ENCODE data around the gene PIK3C2G. TPM values are rescaled to one million over a fixed set of nuclear protein-coding genes. Genes with fewer than 3 reads are reported as not detected.

PIK3C2G gene
- total and polyA plus RNA-seq, 3 experiments from 2014 or later: not detected

DNA sequence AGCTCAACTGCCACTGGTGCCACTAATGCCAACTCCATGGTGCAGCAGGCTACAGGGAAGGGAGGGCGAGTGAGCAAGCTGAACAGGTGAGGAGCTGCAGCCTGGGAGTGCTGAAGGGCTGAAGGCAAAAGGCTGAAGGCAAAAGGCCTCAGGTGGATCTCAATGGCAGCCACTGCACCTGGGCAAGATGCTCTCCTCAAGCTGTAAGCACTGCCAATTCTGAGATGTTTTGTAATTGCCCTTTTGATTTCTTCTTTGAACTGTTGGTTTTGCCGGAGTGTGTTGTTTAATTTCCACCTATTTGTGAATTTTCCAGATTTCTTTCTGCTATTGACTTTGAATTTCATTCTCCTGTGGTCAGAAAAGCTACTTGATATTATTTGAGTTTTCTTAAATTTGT is 97.6 kb downstream of the PIK3C2G start:
- Mint-ChIP-seq H3K27ac (no peak overlapping the region), H3K36me3 (no peaks in the 10 kb centered on the region), H3K9me3 (peaks cover 0 to 7% (median 4%) of the 10 kb centered on the region in 5 donors), H3K27me3 (no peaks in the 10 kb centered on the region), H3K4me3 (no peak overlapping the region), H3K4me1 (no peaks in the 10 kb centered on the region)
- ChIA-PET POLR2A (no interaction called here), CTCF (no interaction called here)
- H3K4me3 ChIP-seq (ENCODE audit: low read length): no peak overlapping the region
- H3K4me1 ChIP-seq (ENCODE audit: insufficient read depth, low read length): no peaks in the 10 kb centered on the region
- H3K27me3 ChIP-seq (ENCODE audit: insufficient read depth, low read length, poor library complexity, severe bottlenecking): no peaks in the 10 kb centered on the region
- no peaks in the 10 kb centered on the region for H3K36me3 ChIP-seq (ENCODE audit: insufficient read depth, low read length)
- no peak overlapping the region for H3K27ac ChIP-seq (ENCODE audit: low read depth, low read length)
- DNase-seq: no peak
- H3K9me3 ChIP-seq (ENCODE audit: low read length): no peaks in the 10 kb centered on the region

GRCh38 chr12:18361433-18361832 is 100.1 kb downstream of the PIK3C2G start:
- Histone ChIP-seq H3K4me1 (ENCODE audit: insufficient read depth, low read length) (no peaks in the 10 kb centered on the region), H3K27me3 (ENCODE audit: insufficient read depth, low read length, poor library complexity, severe bottlenecking) (no peaks in the 10 kb centered on the region), H3K9me3 (ENCODE audit: low read length) (no peaks in the 10 kb centered on the region), H3K36me3 (ENCODE audit: insufficient read depth, low read length) (no peaks in the 10 kb centered on the region), H3K4me3 (ENCODE audit: low read length) (no peak overlapping the region), H3K27ac (ENCODE audit: low read depth, low read length) (no peak overlapping the region)
- ChIA-PET CTCF (no interaction called here), POLR2A (no interaction called here)
- H3K27me3 Mint-ChIP-seq: no peaks in the 10 kb centered on the region
- peaks cover 2 to 9% (median 5%) of the 10 kb centered on the region in 5 donors for H3K9me3 Mint-ChIP-seq
- no peak overlapping the region for H3K27ac Mint-ChIP-seq
- no peak for DNase-seq
- no peaks in the 10 kb centered on the region for H3K4me1 Mint-ChIP-seq
- no peak overlapping the region for H3K4me3 Mint-ChIP-seq
- H3K36me3 Mint-ChIP-seq: no peaks in the 10 kb centered on the region

DNA sequence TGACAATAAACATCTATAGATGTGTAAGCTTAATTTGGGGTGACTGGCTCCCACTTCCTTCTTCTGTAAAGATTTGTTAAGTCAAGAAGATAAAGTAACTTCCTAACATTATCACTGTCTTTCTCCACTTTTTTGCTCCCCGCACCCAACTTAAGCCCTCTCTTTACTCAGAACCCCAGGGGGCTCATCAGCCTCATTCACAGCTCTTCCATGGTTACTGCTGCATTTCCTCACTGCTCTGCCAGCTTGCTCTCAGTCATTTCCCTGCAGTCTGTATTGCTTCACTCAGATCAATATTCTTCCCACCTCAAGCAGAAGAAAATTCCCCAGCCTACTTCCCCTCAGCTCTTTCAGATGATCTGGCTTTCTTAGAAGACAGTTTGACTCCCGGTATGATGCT is 102.0 kb downstream of the PIK3C2G start:
- Mint-ChIP-seq H3K4me3 (no peak overlapping the region), H3K27me3 (no peaks in the 10 kb centered on the region), H3K36me3 (no peaks in the 10 kb centered on the region), H3K9me3 (peaks cover 4 to 12% (median 5%) of the 10 kb centered on the region in 5 donors), H3K4me1 (no peaks in the 10 kb centered on the region), H3K27ac (no peak overlapping the region)
- CTCF ChIA-PET: interaction anchor here (0.8 kb wide), 1 partner anchor 56 kb away, joined by 3 read pairs; no protein-coding TSS in a partner anchor
- POLR2A ChIA-PET: no interaction called here
- DNase-seq: no peak
- Histone ChIP-seq H3K27ac (ENCODE audit: low read depth, low read length) (no peak overlapping the region), H3K4me3 (ENCODE audit: low read length) (no peak overlapping the region), H3K4me1 (ENCODE audit: insufficient read depth, low read length) (no peaks in the 10 kb centered on the region), H3K36me3 (ENCODE audit: insufficient read depth, low read length) (no peaks in the 10 kb centered on the region), H3K27me3 (ENCODE audit: insufficient read depth, low read length, poor library complexity, severe bottlenecking) (no peaks in the 10 kb centered on the region), H3K9me3 (ENCODE audit: low read length) (no peaks in the 10 kb centered on the region)

DNA sequence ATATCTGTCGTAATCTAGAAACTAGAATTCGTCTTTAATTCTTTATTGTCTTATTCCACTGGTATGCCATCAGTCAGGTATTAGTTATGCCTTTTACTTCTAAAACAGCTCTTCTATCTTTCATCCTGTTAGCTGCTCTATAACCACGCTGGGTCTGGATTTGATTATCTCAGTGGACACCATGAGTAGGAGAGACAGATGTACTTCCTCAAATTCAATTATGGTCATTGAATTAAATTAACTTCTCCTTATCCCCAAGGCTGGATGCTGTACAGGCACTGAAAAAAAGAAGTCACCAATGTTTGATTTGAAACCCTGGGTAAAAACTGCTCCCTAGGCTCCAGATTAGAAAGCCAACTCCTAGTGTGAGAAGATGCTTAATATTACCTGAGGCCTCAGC is 107.3 kb downstream of the PIK3C2G start:
- Histone ChIP-seq H3K4me3 (ENCODE audit: low read length) (no peak overlapping the region), H3K27ac (ENCODE audit: low read depth, low read length) (no peak overlapping the region), H3K9me3 (ENCODE audit: low read length) (no peaks in the 10 kb centered on the region), H3K36me3 (ENCODE audit: insufficient read depth, low read length) (no peaks in the 10 kb centered on the region), H3K4me1 (ENCODE audit: insufficient read depth, low read length) (no peaks in the 10 kb centered on the region), H3K27me3 (ENCODE audit: insufficient read depth, low read length, poor library complexity, severe bottlenecking) (no peaks in the 10 kb centered on the region)
- CTCF ChIA-PET: no interaction called here
- Mint-ChIP-seq H3K4me3 (no peak overlapping the region), H3K36me3 (no peaks in the 10 kb centered on the region), H3K27me3 (no peaks in the 10 kb centered on the region), H3K4me1 (no peaks in the 10 kb centered on the region), H3K9me3 (peaks cover 4 to 15% (median 5%) of the 10 kb centered on the region in 5 donors), H3K27ac (no peak overlapping the region)
- no peak for DNase-seq
- POLR2A ChIA-PET: no interaction called here

DNA sequence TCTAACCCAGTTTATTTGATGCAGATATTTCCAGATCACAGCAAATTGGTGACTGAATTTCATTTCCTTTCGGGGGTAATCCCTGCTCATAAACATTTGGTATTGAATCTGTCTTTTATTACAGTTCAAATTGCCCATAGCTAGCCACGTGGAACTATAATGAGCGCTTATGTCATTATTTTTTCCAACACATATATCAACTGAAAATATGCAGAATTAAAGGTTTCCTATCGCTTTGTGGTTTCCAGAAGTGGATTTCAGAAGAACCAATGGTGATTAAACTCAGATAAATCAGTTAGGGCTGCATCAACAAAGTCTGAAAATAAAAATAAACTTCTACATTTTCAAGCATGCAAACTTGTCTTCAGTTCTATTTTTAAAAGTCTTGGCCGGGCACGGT is 111.9 kb downstream of the PIK3C2G start:
- no peaks in the 10 kb centered on the region for H3K27me3 ChIP-seq (ENCODE audit: insufficient read depth, low read length, poor library complexity, severe bottlenecking)
- no peaks in the 10 kb centered on the region for H3K4me1 ChIP-seq (ENCODE audit: insufficient read depth, low read length)
- Mint-ChIP-seq H3K36me3 (peaks cover 0 to 1% (median 0%) of the 10 kb centered on the region in 3 donors), H3K27me3 (no peaks in the 10 kb centered on the region), H3K9me3 (peaks cover 4 to 12% (median 8%) of the 10 kb centered on the region in 5 donors), H3K27ac (no peak overlapping the region), H3K4me1 (no peaks in the 10 kb centered on the region), H3K4me3 (no peak overlapping the region)
- H3K36me3 ChIP-seq (ENCODE audit: insufficient read depth, low read length): no peaks in the 10 kb centered on the region
- CTCF ChIA-PET: no interaction called here
- no peak overlapping the region for H3K27ac ChIP-seq (ENCODE audit: low read depth, low read length)
- POLR2A ChIA-PET: no interaction called here
- H3K4me3 ChIP-seq (ENCODE audit: low read length): no peak overlapping the region
- no peaks in the 10 kb centered on the region for H3K9me3 ChIP-seq (ENCODE audit: low read length)
- no peak for DNase-seq

- no peak overlapping the region for H3K27ac Mint-ChIP-seq
- no peak overlapping the region for H3K27ac ChIP-seq (ENCODE audit: low read depth, low read length)
- ChIA-PET POLR2A (no interaction called here), CTCF (no interaction called here)
- no peaks in the 10 kb centered on the region for H3K4me1 Mint-ChIP-seq
- H3K36me3 ChIP-seq (ENCODE audit: insufficient read depth, low read length): no peaks in the 10 kb centered on the region
- no peaks in the 10 kb centered on the region for H3K27me3 Mint-ChIP-seq
- peaks cover 0 to 1% (median 0%) of the 10 kb centered on the region in 3 donors for H3K36me3 Mint-ChIP-seq
- no peak overlapping the region for H3K4me3 ChIP-seq (ENCODE audit: low read length)
- H3K4me1 ChIP-seq (ENCODE audit: insufficient read depth, low read length): no peaks in the 10 kb centered on the region
- H3K9me3 ChIP-seq (ENCODE audit: low read length): no peaks in the 10 kb centered on the region
- no peak overlapping the region for H3K4me3 Mint-ChIP-seq
- peaks cover 5 to 19% (median 6%) of the 10 kb centered on the region in 5 donors for H3K9me3 Mint-ChIP-seq
- no peaks in the 10 kb centered on the region for H3K27me3 ChIP-seq (ENCODE audit: insufficient read depth, low read length, poor library complexity, severe bottlenecking)
- DNase-seq: no peak
Measured at GRCh38 chr12:18375131-18375530, 113.8 kb downstream of the PIK3C2G start.

DNA sequence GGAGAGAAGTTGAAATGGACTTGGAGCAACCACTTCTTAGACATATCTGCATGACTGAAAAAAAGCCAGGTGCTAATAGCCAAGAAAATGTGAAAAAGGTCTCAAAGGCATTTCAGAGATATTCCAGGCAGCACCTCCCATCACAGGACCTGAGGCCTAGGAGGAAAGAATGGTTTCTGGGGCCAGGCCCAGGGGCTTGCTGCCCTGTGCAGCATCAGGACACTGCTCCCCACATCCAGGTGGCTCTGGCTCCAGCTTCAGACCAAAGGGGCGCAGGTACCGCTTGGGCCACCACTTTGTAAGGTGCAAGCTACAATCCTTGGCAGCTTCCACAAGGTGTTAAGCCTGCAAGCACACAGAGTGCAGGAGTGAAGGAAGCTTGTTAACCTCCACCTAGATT is 114.3 kb downstream of the PIK3C2G start:
- ChIA-PET POLR2A (no interaction called here), CTCF (no interaction called here)
- Mint-ChIP-seq H3K27me3 (no peaks in the 10 kb centered on the region), H3K4me1 (no peaks in the 10 kb centered on the region), H3K36me3 (peaks cover 0 to 1% (median 0%) of the 10 kb centered on the region in 3 donors), H3K4me3 (no peak overlapping the region), H3K9me3 (peaks cover 5 to 20% (median 8%) of the 10 kb centered on the region in 5 donors), H3K27ac (no peak overlapping the region)
- DNase-seq: no peak
- Histone ChIP-seq H3K36me3 (ENCODE audit: insufficient read depth, low read length) (no peaks in the 10 kb centered on the region), H3K9me3 (ENCODE audit: low read length) (no peaks in the 10 kb centered on the region), H3K4me1 (ENCODE audit: insufficient read depth, low read length) (no peaks in the 10 kb centered on the region), H3K27me3 (ENCODE audit: insufficient read depth, low read length, poor library complexity, severe bottlenecking) (no peaks in the 10 kb centered on the region), H3K4me3 (ENCODE audit: low read length) (no peak overlapping the region), H3K27ac (ENCODE audit: low read depth, low read length) (no peak overlapping the region)

DNA sequence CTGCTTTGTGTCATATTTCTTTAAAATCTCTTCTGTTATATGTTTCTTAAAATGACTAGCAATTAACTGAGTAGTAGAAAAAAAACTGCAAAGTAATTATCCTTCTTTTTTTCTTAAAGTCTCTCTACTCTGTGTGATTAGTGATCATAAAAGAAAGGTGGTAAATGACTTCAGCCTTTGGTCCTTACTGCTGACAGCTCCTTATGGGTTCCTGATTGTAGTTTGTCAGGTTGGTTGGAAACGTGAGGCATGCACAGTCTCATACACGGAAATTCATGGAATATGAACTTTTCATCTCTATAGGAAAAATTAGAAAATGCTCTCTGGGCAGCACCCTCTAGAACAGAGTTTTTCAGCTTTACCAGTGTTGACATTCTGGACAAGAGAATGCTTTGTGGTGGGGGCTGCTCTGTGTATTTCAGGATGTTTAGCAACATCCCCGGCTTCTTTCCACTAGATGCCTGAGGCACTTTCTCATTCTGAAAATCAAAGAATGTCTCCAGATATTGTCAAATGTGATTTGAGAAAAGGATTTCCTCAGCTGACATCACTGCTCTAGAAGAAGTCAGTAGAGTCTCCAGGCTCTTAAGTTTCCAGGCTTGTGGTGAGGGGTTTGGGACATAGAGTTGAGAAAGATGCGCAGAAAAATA is 121.0 kb downstream of the PIK3C2G start:
- no peaks in the 10 kb centered on the region for H3K36me3 ChIP-seq (ENCODE audit: insufficient read depth, low read length)
- ChIA-PET POLR2A (no interaction called here), CTCF (no interaction called here)
- Mint-ChIP-seq H3K27ac (no peak overlapping the region), H3K36me3 (no peaks in the 10 kb centered on the region), H3K27me3 (peaks cover 0 to 2% of the 10 kb centered on the region in 2 donors), H3K9me3 (peaks cover 4 to 35% (median 13%) of the 10 kb centered on the region in 5 donors), H3K4me1 (no peaks in the 10 kb centered on the region), H3K4me3 (no peak overlapping the region)
- no peak for DNase-seq
- H3K27me3 ChIP-seq (ENCODE audit: insufficient read depth, low read length, poor library complexity, severe bottlenecking): no peaks in the 10 kb centered on the region
- no peaks in the 10 kb centered on the region for H3K9me3 ChIP-seq (ENCODE audit: low read length)
- no peaks in the 10 kb centered on the region for H3K4me1 ChIP-seq (ENCODE audit: insufficient read depth, low read length)
- H3K4me3 ChIP-seq (ENCODE audit: low read length): no peak overlapping the region
- no peak overlapping the region for H3K27ac ChIP-seq (ENCODE audit: low read depth, low read length)
